ENCODE results near the gene GRK2. TPM values are rescaled to one million over a fixed set of nuclear protein-coding genes. Genes with fewer than 3 reads are reported as not detected.

Gene GRK2
- total RNA-seq, 1 experiment from 2014 or later = 92.6 TPM

DNA sequence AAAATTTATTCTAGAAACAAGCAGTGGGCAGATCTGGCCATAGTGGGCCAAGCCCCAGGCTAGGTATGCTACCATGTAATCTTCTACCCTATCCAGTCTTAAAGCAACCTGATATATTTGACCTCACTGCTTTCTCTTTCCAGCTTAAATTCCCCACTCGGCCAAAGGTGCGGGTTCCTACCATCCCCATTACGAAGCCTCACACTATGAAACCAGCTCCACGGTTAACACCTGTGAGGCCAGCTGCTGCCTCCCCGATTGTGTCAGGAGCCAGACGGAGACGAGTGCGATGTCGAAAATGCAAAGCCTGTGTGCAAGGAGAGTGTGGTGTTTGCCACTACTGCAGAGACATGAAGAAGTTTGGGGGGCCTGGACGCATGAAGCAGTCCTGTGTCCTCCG is 21.2 kb upstream of the GRK2 start:
- Histone ChIP-seq H3K27me3 (replicated peaks; ENCODE audit: insufficient read depth, low read depth, low read length, poor library complexity) (no peaks in the 10 kb centered on the region), H3K27ac (ENCODE audit: low read depth, low read length, poor library complexity, severe bottlenecking) (no peak overlapping the region), H3K4me1 (ENCODE audit: insufficient read depth, low read length, poor library complexity, severe bottlenecking) (peaks cover 11% of the 10 kb centered on the region), H3K36me3 (ENCODE audit: insufficient read depth, low read length, poor library complexity, severe bottlenecking) (peaks cover 74% of the 10 kb centered on the region), H3K4me3 (ENCODE audit: low read depth, low read length, poor library complexity, severe bottlenecking) (no peak overlapping the region), H3K9me3 (ENCODE audit: low read depth, low read length, poor library complexity, severe bottlenecking) (no peaks in the 10 kb centered on the region)
- no peak for DNase-seq (ENCODE audit: low spot score)
- TF ChIP-seq CTCF (conservative IDR thresholded peaks at IDR 0.05; ENCODE audit: low read depth, low read length) = no peak
- TF ChIP-seq EZH2 (IDR thresholded peaks at IDR 0.05; ENCODE audit: borderline replicate concordance, low read depth, low read length, poor library complexity, severe bottlenecking) = no peak
- ChIA-PET POLR2A (ENCODE audit: low non-redundant PET) (no interaction called here), CTCF (no interaction called here)
- intact Hi-C loops (cut with micrococcal nuclease; ENCODE audit: unreplicated experiment) = no loop called here
- BruUV-seq (replicated peaks) = no TSS peak

GRCh38 chr11:67247946-67248550 is 18.2 kb upstream of the GRK2 start:
- TF ChIP-seq EZH2 (IDR thresholded peaks at IDR 0.05; ENCODE audit: borderline replicate concordance, low read depth, low read length, poor library complexity, severe bottlenecking) = no peak
- no peak for TF ChIP-seq CTCF (conservative IDR thresholded peaks at IDR 0.05; ENCODE audit: low read depth, low read length)
- Histone ChIP-seq H3K27ac (ENCODE audit: low read depth, low read length, poor library complexity, severe bottlenecking) (no peak overlapping the region), H3K4me1 (ENCODE audit: insufficient read depth, low read length, poor library complexity, severe bottlenecking) (peaks cover under 1% of the 10 kb centered on the region), H3K4me3 (ENCODE audit: low read depth, low read length, poor library complexity, severe bottlenecking) (no peak overlapping the region), H3K36me3 (ENCODE audit: insufficient read depth, low read length, poor library complexity, severe bottlenecking) (peaks cover 98% of the 10 kb centered on the region), H3K9me3 (ENCODE audit: low read depth, low read length, poor library complexity, severe bottlenecking) (no peaks in the 10 kb centered on the region), H3K27me3 (replicated peaks; ENCODE audit: insufficient read depth, low read depth, low read length, poor library complexity) (no peaks in the 10 kb centered on the region)
- ChIA-PET POLR2A (ENCODE audit: low non-redundant PET) (no interaction called here), CTCF (no interaction called here)
- no TSS peak for BruUV-seq (replicated peaks)
- intact Hi-C loops (cut with micrococcal nuclease; ENCODE audit: unreplicated experiment) = no loop called here
- DNase-seq (ENCODE audit: low spot score) = no peak

DNA sequence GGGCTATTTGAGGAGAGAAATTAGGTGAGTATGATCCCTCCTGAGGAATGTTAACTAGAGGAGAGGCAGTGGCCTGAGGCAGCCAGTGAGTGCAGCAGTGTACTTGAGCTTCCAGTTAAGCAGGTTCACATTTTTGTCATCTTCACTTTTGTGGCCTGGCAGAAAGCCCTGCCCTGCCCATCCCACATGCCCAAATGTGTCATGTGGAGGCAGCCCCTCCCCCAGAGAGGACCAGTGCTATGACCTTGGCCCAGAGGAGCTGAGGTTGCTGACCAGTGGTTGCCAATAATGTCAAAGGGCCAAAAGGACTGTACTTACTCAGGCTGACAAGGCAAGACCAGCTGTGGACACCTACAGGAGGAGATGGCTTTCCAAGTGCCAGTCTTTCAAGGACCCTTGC is 17.6 kb upstream of the GRK2 start:
- H3K4me3 ChIP-seq (ENCODE audit: low read depth, low read length, poor library complexity, severe bottlenecking) = no peak overlapping the region
- H3K27me3 ChIP-seq (replicated peaks; ENCODE audit: insufficient read depth, low read depth, low read length, poor library complexity) = no peaks in the 10 kb centered on the region
- ChIA-PET CTCF (no interaction called here), POLR2A (ENCODE audit: low non-redundant PET) (no interaction called here)
- H3K4me1 ChIP-seq (ENCODE audit: insufficient read depth, low read length, poor library complexity, severe bottlenecking) = no peaks in the 10 kb centered on the region
- no peak for TF ChIP-seq EZH2 (IDR thresholded peaks at IDR 0.05; ENCODE audit: borderline replicate concordance, low read depth, low read length, poor library complexity, severe bottlenecking)
- no peak for TF ChIP-seq CTCF (conservative IDR thresholded peaks at IDR 0.05; ENCODE audit: low read depth, low read length)
- no TSS peak for BruUV-seq (replicated peaks)
- no peaks in the 10 kb centered on the region for H3K9me3 ChIP-seq (ENCODE audit: low read depth, low read length, poor library complexity, severe bottlenecking)
- no peak for DNase-seq (ENCODE audit: low spot score)
- H3K27ac ChIP-seq (ENCODE audit: low read depth, low read length, poor library complexity, severe bottlenecking) = no peak overlapping the region
- intact Hi-C loops (cut with micrococcal nuclease; ENCODE audit: unreplicated experiment) = no loop called here
- peaks cover 98% of the 10 kb centered on the region for H3K36me3 ChIP-seq (ENCODE audit: insufficient read depth, low read length, poor library complexity, severe bottlenecking)

All from A673 (cell line).